ENCODE measurements around the gene PIK3R6. TPM values are rescaled to one million over a fixed set of nuclear protein-coding genes. Genes with fewer than 3 reads are reported as not detected.

The PIK3R6 gene
- total RNA-seq, 1 donor from 2014 or later: 2.2 TPM

DNA sequence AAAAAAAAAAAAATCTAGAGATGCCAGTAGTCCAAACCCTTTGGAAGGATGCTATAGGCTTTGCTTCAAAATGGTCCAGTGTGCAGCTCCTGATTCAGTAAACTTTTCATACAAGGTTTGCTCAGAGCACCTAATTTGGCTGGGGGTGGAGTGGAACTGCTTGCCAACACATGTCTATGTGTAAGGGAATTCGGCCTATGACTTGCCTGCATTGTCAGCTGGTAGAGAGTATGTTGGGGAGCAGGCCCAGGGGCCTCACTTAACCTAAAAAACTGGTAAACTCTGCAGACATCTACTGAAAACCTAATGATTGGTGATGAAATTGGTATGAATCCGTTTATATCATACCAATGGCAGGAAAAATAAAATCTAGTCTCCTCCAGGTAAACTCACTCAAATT, 66.8 kb downstream of the PIK3R6 start:
- Histone ChIP-seq H3K4me1 (no peaks in the 10 kb centered on the region), H3K4me3 (no peak overlapping the region), H3K27me3 (peaks cover 5% of the 10 kb centered on the region), H3K36me3 (no peaks in the 10 kb centered on the region), H3K27ac (no peak overlapping the region), H3K9me3 (no peaks in the 10 kb centered on the region)
- TF ChIP-seq, protein P1, sequence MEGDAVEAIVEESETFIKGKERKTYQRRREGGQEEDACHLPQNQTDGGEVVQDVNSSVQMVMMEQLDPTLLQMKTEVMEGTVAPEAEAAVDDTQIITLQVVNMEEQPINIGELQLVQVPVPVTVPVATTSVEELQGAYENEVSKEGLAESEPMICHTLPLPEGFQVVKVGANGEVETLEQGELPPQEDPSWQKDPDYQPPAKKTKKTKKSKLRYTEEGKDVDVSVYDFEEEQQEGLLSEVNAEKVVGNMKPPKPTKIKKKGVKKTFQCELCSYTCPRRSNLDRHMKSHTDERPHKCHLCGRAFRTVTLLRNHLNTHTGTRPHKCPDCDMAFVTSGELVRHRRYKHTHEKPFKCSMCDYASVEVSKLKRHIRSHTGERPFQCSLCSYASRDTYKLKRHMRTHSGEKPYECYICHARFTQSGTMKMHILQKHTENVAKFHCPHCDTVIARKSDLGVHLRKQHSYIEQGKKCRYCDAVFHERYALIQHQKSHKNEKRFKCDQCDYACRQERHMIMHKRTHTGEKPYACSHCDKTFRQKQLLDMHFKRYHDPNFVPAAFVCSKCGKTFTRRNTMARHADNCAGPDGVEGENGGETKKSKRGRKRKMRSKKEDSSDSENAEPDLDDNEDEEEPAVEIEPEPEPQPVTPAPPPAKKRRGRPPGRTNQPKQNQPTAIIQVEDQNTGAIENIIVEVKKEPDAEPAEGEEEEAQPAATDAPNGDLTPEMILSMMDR (IDR thresholded peaks at IDR 0.05): no peak
- intact Hi-C loops (cut with DNase I): no loop called here
- DNase-seq (ENCODE audit: low spot score in 2 of 2): no peak

DNA sequence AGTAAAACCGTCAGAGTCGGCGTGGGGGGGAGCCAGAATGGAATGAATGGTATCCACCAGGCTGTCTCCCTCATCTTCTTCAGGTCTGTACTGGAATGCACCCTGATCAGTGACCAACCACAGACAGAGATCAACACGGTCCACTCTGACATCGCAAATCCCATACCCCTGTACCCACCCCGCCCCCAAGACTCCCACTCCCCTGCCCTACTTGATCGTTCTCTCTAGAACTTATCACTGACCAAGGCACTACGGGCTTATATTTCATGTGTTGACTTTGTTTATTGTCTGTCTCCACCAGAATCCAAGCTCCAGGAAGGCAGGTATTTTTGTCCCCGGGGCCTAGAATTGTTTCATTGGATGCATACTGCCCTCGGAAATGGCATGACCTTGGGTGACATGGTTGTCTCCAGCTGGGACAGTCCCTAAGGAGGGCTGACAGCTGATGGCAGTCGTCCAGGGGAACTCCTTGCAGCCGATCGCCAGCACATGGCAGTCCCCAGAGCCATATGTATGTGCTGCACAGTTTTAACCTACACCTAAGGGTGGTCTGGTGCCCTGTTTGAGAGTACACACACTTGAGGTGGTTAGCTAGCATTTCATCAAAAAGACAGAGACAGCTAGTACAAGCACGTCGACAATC, 67.8 kb downstream of the PIK3R6 start:
- H3K27ac ChIP-seq: no peak overlapping the region
- DNase-seq (ENCODE audit: low spot score in 2 of 2): no peak
- H3K4me1 ChIP-seq: no peaks in the 10 kb centered on the region
- intact Hi-C loops (cut with DNase I): no loop called here
- H3K36me3 ChIP-seq: no peaks in the 10 kb centered on the region
- peaks cover 5% of the 10 kb centered on the region for H3K27me3 ChIP-seq
- no peak overlapping the region for H3K4me3 ChIP-seq
- TF ChIP-seq, protein P1 (IDR thresholded peaks at IDR 0.05): no peak
- H3K9me3 ChIP-seq: no peaks in the 10 kb centered on the region

DNA sequence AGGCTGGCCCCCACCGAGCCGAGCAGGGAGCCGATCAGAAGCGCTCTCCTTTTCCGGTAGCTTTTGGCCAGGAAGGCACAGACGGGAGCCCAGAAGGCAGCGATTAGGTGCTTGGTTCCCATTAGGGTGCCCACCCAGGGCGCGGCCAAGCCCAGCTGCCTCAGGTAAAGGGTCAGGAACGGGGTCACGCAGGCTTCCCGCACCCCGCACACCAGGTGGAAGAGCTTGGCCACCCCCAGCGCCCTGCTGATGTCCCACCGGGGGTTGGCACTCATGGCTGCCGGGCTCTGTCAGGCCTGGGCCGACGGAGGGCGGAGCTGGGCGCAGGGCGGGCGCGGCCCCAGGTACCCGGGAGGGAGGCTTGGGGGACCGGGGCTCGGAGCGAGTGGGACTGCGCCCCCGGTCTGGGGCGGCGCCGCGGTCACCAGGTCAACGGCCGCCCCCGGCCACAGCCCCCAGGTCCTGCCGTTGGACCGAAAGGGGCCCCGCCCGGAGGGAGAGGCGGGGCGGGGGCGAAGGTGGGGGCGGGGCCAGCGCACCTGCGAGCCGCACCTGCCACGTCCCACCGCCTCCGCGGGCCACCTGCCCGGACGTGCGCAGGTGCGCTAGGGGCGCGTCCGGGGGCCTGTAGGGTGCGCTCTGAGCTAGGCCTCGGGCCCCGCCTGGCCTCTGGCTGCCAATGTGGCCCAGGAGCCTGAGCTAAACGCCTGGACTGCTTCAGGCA, 68.5 kb downstream of the PIK3R6 start, which contains the start of gene MFSD6L:
TSS of gene MFSD6L (minus strand) at position 520 of the 724 bp plus-strand sequence. CDS start at position 275, 245 bp downstream.
- Histone ChIP-seq H3K4me1 (no peaks in the 10 kb centered on the region), H3K9me3 (no peaks in the 10 kb centered on the region), H3K27ac (no peak within 1 kb of the TSS), H3K4me3 (peak within 1 kb of the TSS in 1 of 2 donors; percentile 1), H3K27me3 (peaks cover 5% of the 10 kb centered on the region), H3K36me3 (no peaks in the 10 kb centered on the region)
- DNase-seq (ENCODE audit: low spot score in 2 of 2): no peak
- intact Hi-C loops (cut with DNase I): no loop called here
- TF ChIP-seq, protein P1 (IDR thresholded peaks at IDR 0.05): no peak

DNA sequence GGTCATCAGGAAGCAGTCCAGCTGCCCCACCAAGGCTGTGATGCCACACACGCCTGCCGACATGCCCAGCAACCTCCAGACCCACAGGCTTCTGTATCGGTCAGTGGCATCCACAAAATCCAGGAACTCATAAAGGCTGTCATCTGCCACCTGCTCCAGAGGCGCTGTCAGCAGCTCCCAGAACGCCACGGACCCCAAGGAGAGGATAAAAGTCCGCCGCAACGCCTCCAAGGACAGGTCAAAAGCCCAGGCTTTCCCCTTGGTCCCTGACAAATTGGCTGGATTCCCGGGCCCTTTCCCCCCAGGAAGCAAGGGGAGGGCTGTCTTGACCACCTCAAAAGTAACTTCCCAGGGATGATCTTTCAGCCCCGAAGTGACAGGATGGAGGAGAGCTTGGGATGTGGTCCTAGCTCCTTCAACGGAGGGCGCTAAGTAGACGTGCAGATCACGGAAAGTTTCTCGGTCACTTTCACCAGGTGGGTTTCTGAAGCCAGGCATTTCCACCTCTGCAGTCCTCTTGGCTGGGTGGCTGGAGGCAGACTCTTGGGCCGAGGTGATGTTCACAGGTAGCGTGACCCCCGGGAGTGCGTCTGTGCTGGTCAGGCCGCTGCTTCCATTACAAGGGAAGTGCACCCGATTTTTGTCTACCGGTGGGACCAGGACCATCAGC, 69.2 kb downstream of the PIK3R6 start:
- H3K27ac ChIP-seq: no peak overlapping the region
- H3K4me1 ChIP-seq: no peaks in the 10 kb centered on the region
- H3K27me3 ChIP-seq: peaks cover 5% of the 10 kb centered on the region
- TF ChIP-seq, protein P1 (IDR thresholded peaks at IDR 0.05): no peak
- H3K9me3 ChIP-seq: no peaks in the 10 kb centered on the region
- intact Hi-C loops (cut with DNase I): no loop called here
- H3K4me3 ChIP-seq: no peak overlapping the region
- no peaks in the 10 kb centered on the region for H3K36me3 ChIP-seq
- DNase-seq (ENCODE audit: low spot score in 2 of 2): no peak

DNA sequence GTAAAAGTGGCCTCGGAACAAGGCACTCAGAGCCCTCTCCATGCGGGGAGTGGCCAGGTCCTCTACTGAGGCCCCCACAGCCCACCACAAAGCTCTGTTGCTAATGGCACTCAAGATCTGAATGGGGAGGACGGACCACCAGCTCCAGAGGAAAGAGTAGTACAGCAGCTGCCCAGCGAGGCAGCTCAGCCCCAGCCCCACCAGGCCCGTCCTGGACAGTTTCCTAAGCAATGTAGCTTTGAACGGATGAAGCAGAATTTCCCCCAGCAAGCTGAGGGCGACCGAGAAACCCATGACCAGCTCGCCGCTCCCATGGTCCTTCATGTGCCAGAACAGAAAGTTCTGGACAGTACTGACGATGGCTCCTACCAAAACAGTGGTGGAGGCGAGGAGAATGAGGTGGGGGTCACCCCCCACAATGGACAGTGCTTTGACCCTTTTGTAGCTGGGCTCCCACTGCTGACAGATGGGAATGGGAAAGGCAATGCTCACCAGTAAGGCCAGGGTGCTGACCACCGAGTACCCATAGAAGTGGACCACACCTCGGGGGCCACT, 69.8 kb downstream of the PIK3R6 start:
- intact Hi-C loops (cut with DNase I): no loop called here
- no peak overlapping the region for H3K27ac ChIP-seq
- TF ChIP-seq, protein P1 (IDR thresholded peaks at IDR 0.05): no peak

More for the DNA sequence above, 69.8 kb downstream of the PIK3R6 start:
- no peaks in the 10 kb centered on the region for H3K9me3 ChIP-seq
- H3K4me1 ChIP-seq: no peaks in the 10 kb centered on the region
- H3K4me3 ChIP-seq: no peak overlapping the region
- H3K27me3 ChIP-seq: peaks cover 5% of the 10 kb centered on the region
- no peaks in the 10 kb centered on the region for H3K36me3 ChIP-seq
- no peak for DNase-seq (ENCODE audit: low spot score in 2 of 2)
